B cell (primary cell): ENCODE results near the gene EXOC7. TPM values are rescaled to one million over a fixed set of nuclear protein-coding genes. Genes with fewer than 3 reads are reported as not detected.

Source experiments
- ATAC-seq: fragments of 200-7000 bp; cut with Tn5 transposase; one replicate; pipeline ENCODE4 v1.10.0; 2021; ENCODE audit warnings: low read depth, mild to moderate bottlenecking, moderate number of reproducible peaks, moderate library complexity
- CTCF ChIA-PET: fragments of 350-600 bp; sonication (Branson Sonifier 250); formaldehyde crosslinking; loops from one replicate; lab custom pipeline; 2021; ENCODE audit warnings: antibody characterized with exemption, inconsistent platforms; lab: Charles Lee
- POLR2A ChIA-PET: fragments of 350-600 bp; sonication (Branson Sonifier 250); formaldehyde crosslinking; loops from one replicate; lab custom pipeline; 2021; ENCODE audit warnings: antibody characterized with exemption; lab: Charles Lee
- DNase-seq: peaks from one replicate; pipeline ENCODE4 v3.0.0; 2013
- H2AFZ ChIP-seq: 2 replicates; pipeline ENCODE4 v1.6.1; 2012; ENCODE audit warnings: mild to moderate bottlenecking, low read depth, low read length; ENCODE audit not compliant: insufficient read depth, poor library complexity, severe bottlenecking
- H3K27ac ChIP-seq, 2 donors: 1 replicate in 1 of 2; 2 replicates in 1 of 2; pipeline ENCODE4 v1.5.1; 2012 to 2013; ENCODE audit warnings: low read length in 2 of 2, mild to moderate bottlenecking in 2 of 2, moderate library complexity in 1 of 2
- H3K27me3 ChIP-seq, 4 experiments: fragments of 200-600 bp in 1 of 4; sonication (generic) in 1 of 4; replicated peaks in 1 of 4; 1 replicate in 2 of 4; 2 replicates in 2 of 4; pipeline versions ENCODE4 v1.6.1 to v1.7.0; 2013 to 2016; ENCODE audit warnings: low read length in 3 of 4, mild to moderate bottlenecking in 2 of 4, mixed read lengths in 1 of 4, moderate library complexity in 1 of 4; ENCODE audit not compliant: insufficient read depth in 4 of 4, control insufficient read depth in 3 of 4; ENCODE audit errors: control extremely low read depth in 1 of 4
- H3K36me3 ChIP-seq, 2 experiments: replicated peaks in 1 of 2; 1 replicate in 1 of 2; 2 replicates in 1 of 2; pipeline versions ENCODE4 v1.6.1 to v1.7.1; 2013; ENCODE audit warnings: low read length in 1 of 2; ENCODE audit not compliant: insufficient read depth in 2 of 2, control insufficient read depth in 1 of 2; ENCODE audit errors: control extremely low read depth in 1 of 2, extremely low read depth in 1 of 2
- H3K4me1 ChIP-seq, 2 donors: fragments of 200-600 bp in 1 of 2; sonication (generic) in 1 of 2; 1 replicate in 1 of 2; 2 replicates in 1 of 2; pipeline versions ENCODE4 v1.5.1 to v1.6.1; 2013 to 2017; ENCODE audit warnings: low read length in 2 of 2; ENCODE audit not compliant: control insufficient read depth in 2 of 2, insufficient read depth in 2 of 2
- H3K4me2 ChIP-seq: replicated peaks from 2 replicates; pipeline ENCODE3; 2012; ENCODE audit warnings: mild to moderate bottlenecking, low read depth, low read length; ENCODE audit not compliant: poor library complexity, severe bottlenecking
- H3K4me3 ChIP-seq, 5 experiments: fragments of 200-600 bp in 1 of 5; sonication (generic) in 1 of 5; 1 replicate in 3 of 5; 2 replicates in 2 of 5; pipeline versions ENCODE4 v1.5.1 to v1.7.0; 2011 to 2016; ENCODE audit warnings: low read length in 4 of 5, mild to moderate bottlenecking in 4 of 5, low read depth in 2 of 5, control low read depth in 1 of 5, moderate library complexity in 1 of 5; ENCODE audit not compliant: insufficient read depth in 1 of 5; ENCODE audit errors: control extremely low read depth in 1 of 5, extremely low read depth in 1 of 5
- H3K79me2 ChIP-seq: fragments of 200-600 bp; sonication (generic); one replicate; pipeline ENCODE4 v1.6.0; 2016; ENCODE audit warnings: low read length; ENCODE audit not compliant: control insufficient read depth, insufficient read depth
- H3K9ac ChIP-seq: fragments of 200-600 bp; sonication (generic); 2 replicates; pipeline ENCODE4 v1.6.1; 2017; ENCODE audit warnings: mild to moderate bottlenecking, low read length, moderate library complexity
- H3K9me3 ChIP-seq, 3 donors: one replicate each; pipeline versions ENCODE4 v1.6.1 to v1.7.1; 2013; ENCODE audit warnings: low read length in 2 of 3; ENCODE audit not compliant: control insufficient read depth in 2 of 3, insufficient read depth in 1 of 3; ENCODE audit errors: control extremely low read depth in 1 of 3
- H4K20me1 ChIP-seq: 2 replicates; pipeline ENCODE4 v1.6.0; 2012; ENCODE audit warnings: mild to moderate bottlenecking, low read length; ENCODE audit not compliant: insufficient read depth, control insufficient read depth, poor library complexity, severe bottlenecking
- H3K27ac Mint-ChIP-seq: one replicate; pipeline ENCODE4 v1.8.0; 2021; ENCODE audit warnings: mixed read lengths
- H3K27me3 Mint-ChIP-seq: one replicate; pipeline ENCODE4 v1.8.0; 2021; ENCODE audit warnings: mixed read lengths
- H3K4me1 Mint-ChIP-seq: one replicate; pipeline ENCODE4 v1.8.0; 2021; ENCODE audit warnings: mixed read lengths
- H3K4me3 Mint-ChIP-seq: one replicate; pipeline ENCODE4 v1.8.0; 2021; ENCODE audit warnings: mixed read lengths
- H3K9me3 Mint-ChIP-seq: one replicate; pipeline ENCODE4 v1.8.0; 2022; ENCODE audit warnings: mixed read lengths; ENCODE audit not compliant: insufficient read depth
- EZH2 ChIP-seq: IDR thresholded peaks from 2 replicates; pipeline ENCODE4 v1.6.1; 2012; ENCODE audit warnings: borderline replicate concordance, low read depth, mild to moderate bottlenecking, moderate library complexity, low read length; ENCODE audit not compliant: insufficient read depth, poor library complexity, severe bottlenecking
- WGBS: methylation state at CpG from one replicate; pipeline ENCODE4 v1.1.5; 2013; ENCODE audit warnings: missing lambda C conversion rate; ENCODE audit not compliant: insufficient coverage; 5-methylcytosine and 5-hydroxymethylcytosine counted together
- intact Hi-C: fragments of 100-400 bp; cut with micrococcal nuclease; formaldehyde crosslinking; loops from one replicate; pipeline ENCODE4 v1.10.0; 2022
- polyA plus RNA-seq: library from polyadenylated mRNA; depleted of rRNA; stranded (reverse); fragments of >200 nt; gene quantifications from 2 replicates; pipeline ENCODE4 v1.2.3, GENCODE V29; 2012
- total RNA-seq, 2 donors: library from RNA; stranded (reverse); fragments of 120-200 nt in 1 of 2; gene quantifications; 1 replicate in 1 of 2; 2 replicates in 1 of 2; pipeline versions ENCODE4 v1.2.3 to v1.2.4, GENCODE V29; 2013 to 2022
- TF ChIP-seq, protein P1 (sequence below): fragments of 200-600 bp; IDR thresholded peaks from one replicate; pipeline ENCODE4 v1.8.0; 2022; ENCODE audit warnings: antibody characterized with exemption, mild to moderate bottlenecking

Gene EXOC7
- total and polyA plus RNA-seq, 2 donors (not counting 1 experiment from before 2014, with no cell fraction given): 105 to 194 TPM

DNA sequence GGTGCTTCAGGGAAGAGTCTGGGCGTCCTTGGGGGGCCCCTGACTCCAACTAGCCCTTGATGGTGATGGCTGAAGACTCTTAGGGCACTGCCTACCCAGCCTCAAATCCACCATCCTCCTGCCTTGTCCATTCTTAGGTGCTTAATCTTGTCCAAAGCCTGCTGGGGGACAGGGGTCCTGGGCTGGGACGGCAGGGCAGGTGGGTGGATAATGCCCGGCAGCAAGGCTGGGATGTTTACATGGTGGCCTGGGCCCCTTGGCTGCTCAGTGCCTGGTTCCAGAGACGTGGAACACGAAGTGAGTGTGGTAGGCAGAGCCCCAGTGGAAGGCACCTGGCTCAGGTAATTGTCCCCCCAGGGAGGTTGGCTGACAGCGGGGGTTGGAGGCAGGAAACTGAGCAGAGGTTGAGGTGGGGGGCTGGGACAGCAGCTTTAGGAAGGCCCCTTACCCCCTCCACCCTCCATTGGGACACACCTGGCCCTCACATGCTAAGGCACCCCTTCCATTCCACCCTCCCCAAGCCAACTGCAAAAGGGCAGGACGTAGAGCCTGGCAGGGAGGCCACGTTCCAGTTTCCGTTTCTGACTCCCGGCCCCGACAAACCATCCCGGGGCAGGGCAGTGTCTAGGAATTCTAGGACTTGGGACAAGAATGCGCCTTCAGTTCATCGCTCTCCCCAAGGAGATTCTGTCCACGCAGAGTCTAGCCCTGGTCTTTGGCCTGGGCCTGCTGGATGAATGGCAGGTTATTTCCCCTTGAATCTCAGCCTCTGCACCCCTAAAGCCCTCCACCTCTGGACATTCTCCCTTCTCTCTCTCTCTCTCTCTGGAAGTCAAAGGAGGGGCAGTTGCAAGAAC, 35.5 kb upstream of the EXOC7 start:
- peaks cover 34 to 41% of the 10 kb centered on the region in 2 donors for H3K4me1 ChIP-seq
- intact Hi-C loops: no loop called here
- peaks cover 0 to 10% (median 0%) of the 10 kb centered on the region in 3 donors for H3K9me3 ChIP-seq
- H3K9ac ChIP-seq: no peak overlapping the region
- 93% methylated on average over 13 of the region's 15 CpGs for WGBS
- no peaks in the 10 kb centered on the region for H3K36me3 ChIP-seq
- CTCF ChIA-PET: no interaction called here
- H3K79me2 ChIP-seq: no peaks in the 10 kb centered on the region
- no peak overlapping the region for H3K27ac ChIP-seq
- POLR2A ChIA-PET: no interaction called here
- Mint-ChIP-seq H3K4me1 (peaks cover 36% of the 10 kb centered on the region), H3K9me3 (no peaks in the 10 kb centered on the region), H3K27me3 (peaks cover 17% of the 10 kb centered on the region), H3K4me3 (peak overlapping the region; percentile 74), H3K27ac (peak overlapping the region; percentile 20)
- no peak for ATAC-seq
- TF ChIP-seq, protein P1, sequence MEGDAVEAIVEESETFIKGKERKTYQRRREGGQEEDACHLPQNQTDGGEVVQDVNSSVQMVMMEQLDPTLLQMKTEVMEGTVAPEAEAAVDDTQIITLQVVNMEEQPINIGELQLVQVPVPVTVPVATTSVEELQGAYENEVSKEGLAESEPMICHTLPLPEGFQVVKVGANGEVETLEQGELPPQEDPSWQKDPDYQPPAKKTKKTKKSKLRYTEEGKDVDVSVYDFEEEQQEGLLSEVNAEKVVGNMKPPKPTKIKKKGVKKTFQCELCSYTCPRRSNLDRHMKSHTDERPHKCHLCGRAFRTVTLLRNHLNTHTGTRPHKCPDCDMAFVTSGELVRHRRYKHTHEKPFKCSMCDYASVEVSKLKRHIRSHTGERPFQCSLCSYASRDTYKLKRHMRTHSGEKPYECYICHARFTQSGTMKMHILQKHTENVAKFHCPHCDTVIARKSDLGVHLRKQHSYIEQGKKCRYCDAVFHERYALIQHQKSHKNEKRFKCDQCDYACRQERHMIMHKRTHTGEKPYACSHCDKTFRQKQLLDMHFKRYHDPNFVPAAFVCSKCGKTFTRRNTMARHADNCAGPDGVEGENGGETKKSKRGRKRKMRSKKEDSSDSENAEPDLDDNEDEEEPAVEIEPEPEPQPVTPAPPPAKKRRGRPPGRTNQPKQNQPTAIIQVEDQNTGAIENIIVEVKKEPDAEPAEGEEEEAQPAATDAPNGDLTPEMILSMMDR: no peak
- no peak for TF ChIP-seq EZH2
- H3K4me3 ChIP-seq: no peak overlapping the region
- peaks cover 0 to 43% (median 11%) of the 10 kb centered on the region in 4 experiments for H3K27me3 ChIP-seq
- DNase-seq: no peak
- H3K4me2 ChIP-seq: peak overlapping the region; percentile 99
- H4K20me1 ChIP-seq: no peaks in the 10 kb centered on the region
- no peak overlapping the region for H2AFZ ChIP-seq
